ENCODE results near the gene CSNK2A2. TPM values are rescaled to one million over a fixed set of nuclear protein-coding genes. Genes with fewer than 3 reads are reported as not detected.

CSNK2A2 gene
- polyA plus RNA-seq, 2 of the 4 experiments (the other 2 are of a cell fraction), result 42.5 to 47.6 TPM

- 86% methylated on average over 8 of the region's 8 CpGs for WGBS (ENCODE audit: missing lambda C conversion rate)
- POLR2A ChIA-PET, result interaction anchor here (1.2 kb wide), 1 partner anchor 20 kb away, joined by 3 read pairs; no protein-coding TSS in a partner anchor
Measured at GRCh38 chr16:58109330-58109729, 88.6 kb downstream of the CSNK2A2 start.

More at GRCh38 chr16:58109330-58109729, 88.6 kb downstream of the CSNK2A2 start:
- no peak overlapping the region for H3K4me2 ChIP-seq
- ATAC-seq, result no peak
- DNase-seq (ENCODE audit: low read depth in 1 of 2, low spot score in 1 of 2), result no peak
- no peak overlapping the region for H3K4me3 ChIP-seq
- no peak overlapping the region for H3K27ac ChIP-seq
- CTCF ChIA-PET, result interaction anchor here (1.2 to 5.2 kb wide), 3 partner anchors 11 to 81 kb away, joined by 3 to 35 read pairs (median 15); no protein-coding TSS in a partner anchor
- no peak for TF ChIP-seq PBX3 (IDR thresholded peaks at IDR 0.05)
- no peak for TF ChIP-seq PHF8 (IDR thresholded peaks at IDR 0.05; ENCODE audit: borderline replicate concordance, low read depth)
- TF ChIP-seq USF2 (IDR thresholded peaks at IDR 0.05), result no peak
- no peak for TF ChIP-seq HEYL (CRISPR knock-in tag; IDR thresholded peaks at IDR 0.05)
- TF ChIP-seq FOXS1 (CRISPR knock-in tag; IDR thresholded peaks at IDR 0.05), result no peak
- FAIRE-seq, result no peak
- H3K4me1 ChIP-seq, result no peaks in the 10 kb centered on the region
- H3K9me3 ChIP-seq, result no peaks in the 10 kb centered on the region

Small RNA genes lying within 50 kb of the gene (small RNA-seq; reads per million reads assigned to genes)
- gene RN7SL645P, result 0 reads per million in 6 experiments

Other genes with a start within 250 kb of the CSNK2A2 start
- gene CNGB1, start 227.0 kb downstream of the CSNK2A2 start, polyA plus RNA-seq (2011; rRNA removed), result 0.12 and 0.39 TPM in 2 replicates
- 0.15 to 0.23 TPM (median 0.21 TPM) in 3 replicates for gene CNGB1, start 227.0 kb downstream of the CSNK2A2 start, polyA plus RNA-seq (2017; fragmentation: RNase III; extraction: RNeasy Plus Mini Kit Qiagen cat#74134 plus additional on column Dnase treatment)
- gene ZNF319, start 197.4 kb downstream of the CSNK2A2 start, polyA plus RNA-seq (2011; rRNA removed), result 10.8 and 12.0 TPM in 2 replicates
- gene ZNF319, start 197.4 kb downstream of the CSNK2A2 start, polyA plus RNA-seq (2017; fragmentation: RNase III; extraction: RNeasy Plus Mini Kit Qiagen cat#74134 plus additional on column Dnase treatment), result 11.1 to 11.6 TPM (median 11.3 TPM) in 3 replicates
- gene USB1, start 196.7 kb downstream of the CSNK2A2 start, polyA plus RNA-seq (2011; rRNA removed), result 88.2 and 88.8 TPM in 2 replicates
- gene USB1, start 196.7 kb downstream of the CSNK2A2 start, polyA plus RNA-seq (2017; fragmentation: RNase III; extraction: RNeasy Plus Mini Kit Qiagen cat#74134 plus additional on column Dnase treatment), result 132 to 143 TPM (median 140 TPM) in 3 replicates
- 4.3 and 5.2 TPM in 2 replicates for gene MMP15, start 172.4 kb downstream of the CSNK2A2 start, polyA plus RNA-seq (2011; rRNA removed)
- gene MMP15, start 172.4 kb downstream of the CSNK2A2 start, polyA plus RNA-seq (2017; fragmentation: RNase III; extraction: RNeasy Plus Mini Kit Qiagen cat#74134 plus additional on column Dnase treatment), result 9.8 to 11.2 TPM (median 10.3 TPM) in 3 replicates
- 51.0 and 53.1 TPM in 2 replicates for gene CFAP20, start 68.7 kb downstream of the CSNK2A2 start, polyA plus RNA-seq (2011; rRNA removed)
- 44.4 to 46.5 TPM (median 45.3 TPM) in 3 replicates for gene CFAP20, start 68.7 kb downstream of the CSNK2A2 start, polyA plus RNA-seq (2017; fragmentation: RNase III; extraction: RNeasy Plus Mini Kit Qiagen cat#74134 plus additional on column Dnase treatment)
- not detected in 2 replicates for gene PRSS54, start 96.9 kb upstream of the CSNK2A2 start, polyA plus RNA-seq (2011; rRNA removed)
- not detected in 3 replicates for gene PRSS54, start 96.9 kb upstream of the CSNK2A2 start, polyA plus RNA-seq (2017; fragmentation: RNase III; extraction: RNeasy Plus Mini Kit Qiagen cat#74134 plus additional on column Dnase treatment)
- gene GINS3, start 194.4 kb upstream of the CSNK2A2 start, polyA plus RNA-seq (2011; rRNA removed), result 21.0 and 22.3 TPM in 2 replicates
- gene GINS3, start 194.4 kb upstream of the CSNK2A2 start, polyA plus RNA-seq (2017; fragmentation: RNase III; extraction: RNeasy Plus Mini Kit Qiagen cat#74134 plus additional on column Dnase treatment), result 17.6 to 21.3 TPM (median 19.7 TPM) in 3 replicates

Measured in A549 (cell line).